ENCODE measurements around the gene AKAP9.
"Not testable (repeated sequence)": the region's sequence is repeated elsewhere in the genome, so short reads cannot be mapped to it uniquely, and the experiment has no call there.

The AKAP9 gene

GRCh38 chr7:92025260-92025659, 84.6 kb downstream of the AKAP9 start:
- DNase-seq, result no peak

- DNase-seq, result not testable (repeated sequence)
These were observed 86.0 kb downstream of the AKAP9 start for GRCh38 chr7:92026635-92027034.

DNA sequence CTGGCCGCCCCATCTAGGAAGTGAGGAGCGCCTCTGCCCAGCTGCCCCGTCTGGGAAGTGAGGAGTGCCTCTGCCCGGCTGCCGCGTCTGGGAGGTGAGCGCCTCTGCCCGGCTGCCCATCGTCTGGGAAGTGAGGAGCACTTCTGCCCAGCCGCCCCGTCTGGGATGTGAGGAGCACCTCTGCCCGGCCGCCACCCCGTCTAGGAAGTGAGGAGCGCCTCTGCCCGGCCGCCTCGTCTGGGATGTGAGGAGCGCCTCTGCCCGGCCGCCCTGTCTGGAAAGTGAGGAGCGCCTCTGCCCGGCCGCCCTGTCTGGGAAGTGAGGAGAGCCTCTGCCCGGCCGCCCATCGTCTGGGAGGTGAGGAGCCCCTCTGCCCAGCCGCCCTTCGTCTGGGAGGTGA, 86.5 kb downstream of the AKAP9 start:
- not testable (repeated sequence) for DNase-seq

DNA sequence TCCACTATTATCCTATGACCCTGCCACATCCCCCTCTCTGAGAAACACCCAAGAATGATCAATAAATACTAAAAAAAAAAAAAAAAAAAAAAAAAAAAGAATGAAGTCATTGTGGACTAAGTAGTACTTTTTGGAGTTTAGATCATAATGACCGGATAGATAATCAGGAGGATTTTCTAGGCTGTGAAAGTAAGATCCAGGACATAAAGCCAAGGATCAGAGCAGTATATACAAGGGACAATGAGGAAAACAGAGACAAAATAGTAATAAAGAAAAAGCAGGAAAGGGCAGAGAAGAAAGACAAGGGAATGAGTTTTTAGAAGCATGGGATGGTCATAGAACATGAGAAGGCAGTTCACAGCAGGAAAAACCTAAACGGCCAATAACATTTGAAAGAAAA, 87.6 kb downstream of the AKAP9 start:
- no peak for DNase-seq

GRCh38 chr7:92028686-92029085, 88.0 kb downstream of the AKAP9 start:
- DNase-seq, result no peak

GRCh38 chr7:92034116-92034515, 93.5 kb downstream of the AKAP9 start:
- no peak for DNase-seq

DNA sequence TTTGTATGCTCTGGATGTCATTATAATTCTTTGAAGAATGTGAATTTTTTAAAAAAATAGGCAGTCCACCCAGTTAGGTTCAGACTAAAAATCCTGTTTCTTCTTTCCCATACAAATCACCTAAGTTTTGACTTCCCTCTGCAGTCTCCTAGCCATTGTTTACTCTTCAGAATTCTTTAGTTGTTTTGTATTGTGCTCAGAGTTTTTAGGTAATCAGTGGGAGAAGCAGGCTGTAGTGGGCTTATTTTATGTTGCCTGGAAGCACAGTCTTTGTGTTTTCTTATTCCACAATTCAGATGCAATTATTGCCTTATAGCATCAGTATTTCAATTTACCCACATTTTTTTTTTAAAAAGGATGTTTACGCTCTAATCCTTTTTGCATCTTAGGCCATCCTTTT, 94.9 kb downstream of the AKAP9 start:
- DNase-seq, result no peak

DNA sequence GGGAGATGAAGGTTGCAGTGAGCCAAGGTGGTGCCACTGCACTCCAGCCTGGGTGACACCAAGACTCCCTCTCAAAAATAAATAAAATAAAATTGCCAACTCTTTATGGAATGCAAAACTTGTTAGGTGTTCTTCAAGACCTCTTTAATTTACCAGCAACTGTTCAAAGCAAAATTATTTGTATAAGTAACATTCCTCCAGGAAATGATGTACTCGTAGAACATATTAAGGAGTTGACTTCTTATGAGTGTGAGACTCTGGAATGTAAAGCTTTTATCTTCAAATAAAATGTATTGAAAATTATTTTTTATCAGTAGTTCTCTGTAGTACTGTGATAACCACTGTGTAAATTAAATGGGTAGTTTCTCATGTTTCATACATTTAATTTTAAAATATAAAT, 99.2 kb downstream of the AKAP9 start:
- DNase-seq, result no peak

- no peak for DNase-seq
These were observed 101.5 kb downstream of the AKAP9 start for GRCh38 chr7:92042056-92042737.

DNA sequence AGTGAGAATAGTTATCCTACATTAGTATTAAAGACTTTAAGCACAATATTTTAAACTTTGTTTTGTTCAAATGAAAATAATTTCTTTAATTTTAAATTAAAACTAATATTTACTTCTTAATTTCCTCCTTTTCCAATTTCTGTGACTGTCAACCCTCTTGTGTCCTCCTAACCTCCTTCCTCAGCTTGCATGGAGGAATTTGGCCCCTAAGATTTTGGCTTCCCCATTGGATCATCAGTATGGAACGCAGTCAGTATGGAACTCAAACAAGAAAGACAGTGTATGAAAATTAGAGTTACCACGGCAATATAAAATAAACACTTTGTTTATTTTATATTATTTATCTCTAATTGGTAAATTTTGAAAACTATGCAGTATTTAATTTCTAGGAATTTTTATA, 102.4 kb downstream of the AKAP9 start:
- DNase-seq, result no peak

DNA sequence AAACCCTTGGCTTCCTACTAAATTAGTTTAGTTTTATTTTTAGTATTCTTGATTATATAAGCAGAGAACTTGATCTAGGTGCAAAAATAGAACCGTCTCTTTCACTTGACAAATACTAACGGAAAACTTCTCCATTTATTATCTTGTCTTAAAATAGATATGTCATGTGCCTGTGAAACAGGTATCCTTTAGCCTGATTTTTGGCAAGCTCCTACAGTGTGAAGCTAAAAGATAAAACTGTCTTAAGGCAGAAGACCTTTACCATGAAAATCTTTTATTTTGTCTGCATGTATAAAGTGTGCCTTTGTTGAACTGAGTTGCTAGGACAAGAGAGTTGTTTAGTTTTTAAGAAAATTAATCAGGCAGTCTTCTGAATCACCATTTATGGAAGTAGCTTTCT, 103.0 kb downstream of the AKAP9 start:
- DNase-seq, result no peak

- DNase-seq, result no peak
These were observed 103.5 kb downstream of the AKAP9 start for GRCh38 chr7:92044148-92044547.

GRCh38 chr7:92044940-92045339, 104.3 kb downstream of the AKAP9 start:
- no peak for DNase-seq

DNA sequence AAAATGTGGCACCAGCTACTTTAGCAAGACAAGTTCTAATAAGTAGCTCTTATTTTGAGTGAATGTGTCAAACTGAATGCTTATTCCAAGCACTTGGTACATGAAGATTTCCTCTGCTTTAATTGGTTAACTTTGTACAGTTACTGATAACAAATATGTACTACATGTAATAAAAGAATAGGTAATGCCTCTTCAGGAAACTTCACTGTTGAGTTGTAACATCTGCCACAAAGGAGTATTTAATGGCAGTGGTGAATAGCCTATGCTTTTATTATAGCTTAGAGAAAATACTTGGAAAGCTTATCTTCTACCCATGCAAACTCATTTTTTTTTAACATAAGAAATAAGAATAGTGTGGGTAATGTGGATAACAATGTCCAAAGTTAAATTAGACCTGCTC, 111.0 kb downstream of the AKAP9 start:
- no peak for DNase-seq

GRCh38 chr7:92052159-92052558, 111.5 kb downstream of the AKAP9 start:
- no peak for DNase-seq

- no peak for DNase-seq
These were observed 112.0 kb downstream of the AKAP9 start for GRCh38 chr7:92052684-92053083.

DNA sequence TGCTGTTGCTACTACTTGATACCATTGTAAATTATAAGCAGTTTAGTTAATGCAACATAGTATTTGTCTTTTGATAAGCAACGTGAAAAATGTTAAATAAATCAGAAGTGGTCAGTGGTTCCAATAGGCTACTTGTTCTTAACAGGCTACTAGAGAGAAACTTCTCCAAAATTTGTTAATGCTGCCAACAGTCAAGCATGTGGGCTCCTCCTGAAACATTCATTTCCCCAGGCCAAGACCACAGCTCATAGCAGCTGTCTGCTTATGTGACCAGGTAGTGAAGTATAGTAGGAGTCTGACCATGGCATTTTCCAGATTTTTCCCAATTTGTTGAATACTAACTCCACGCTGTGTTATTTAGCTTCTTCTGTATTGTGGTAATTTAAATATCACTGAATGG, 112.7 kb downstream of the AKAP9 start:
- DNase-seq, result no peak

DNA sequence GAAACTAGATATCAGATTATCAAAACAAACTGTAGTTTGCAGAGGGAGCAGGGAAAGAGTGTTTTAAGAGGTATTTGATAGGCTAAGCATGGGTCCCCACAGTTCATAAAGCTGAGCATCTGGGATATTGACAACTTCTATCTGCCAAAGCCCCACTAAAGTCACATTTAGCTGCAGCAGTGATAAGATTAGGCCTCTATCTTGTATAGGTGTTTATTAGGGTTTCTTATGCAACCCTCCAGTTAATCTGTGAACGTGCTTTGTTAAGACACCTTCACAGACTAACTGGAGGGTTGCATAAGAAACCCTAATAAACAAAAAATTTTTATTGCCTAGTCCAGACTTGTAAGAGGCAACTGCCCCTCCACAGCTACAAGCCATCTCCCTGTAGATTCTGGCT, 115.6 kb downstream of the AKAP9 start:
- no peak for DNase-seq

- no peak for DNase-seq
These were observed 116.7 kb downstream of the AKAP9 start for GRCh38 chr7:92057375-92057774.

DNA sequence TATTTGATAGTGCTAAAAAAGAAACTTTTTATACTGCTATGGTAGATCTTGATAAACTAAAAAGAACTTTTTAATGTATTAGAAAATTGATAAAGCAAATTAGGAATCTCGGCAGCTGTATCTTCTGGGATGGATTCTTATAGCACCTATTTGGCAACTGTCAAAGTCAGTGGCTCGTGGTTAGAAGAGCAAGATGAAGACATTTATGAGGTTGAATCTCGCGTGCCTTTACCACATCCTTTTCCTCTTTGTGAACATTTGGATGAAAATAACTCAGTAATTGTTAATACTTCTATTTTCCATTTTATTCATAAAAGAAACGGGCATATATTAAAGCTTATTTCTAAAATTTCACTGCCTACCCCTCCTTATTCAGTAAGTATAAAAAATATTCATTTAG, 117.4 kb downstream of the AKAP9 start:
- peak; percentile 17 for DNase-seq

DNA sequence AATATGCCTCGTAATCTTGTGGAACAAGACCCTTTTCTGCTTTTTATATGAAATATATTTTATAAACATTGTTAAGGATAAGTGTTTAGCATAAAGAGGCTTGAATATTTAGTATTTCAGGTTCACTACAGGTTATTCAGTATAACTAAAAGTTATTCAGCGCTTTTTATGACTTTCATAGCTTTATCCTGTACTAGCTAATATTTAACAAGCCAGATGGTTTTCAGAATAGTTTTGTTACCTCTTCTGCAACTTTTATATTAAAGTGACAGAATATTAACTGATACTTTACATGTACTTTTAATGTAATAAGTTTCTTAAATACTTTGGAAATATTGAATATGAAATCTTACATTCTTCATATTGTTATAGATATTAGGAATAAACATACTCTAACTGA, 118.2 kb downstream of the AKAP9 start:
- no peak for DNase-seq

DNA sequence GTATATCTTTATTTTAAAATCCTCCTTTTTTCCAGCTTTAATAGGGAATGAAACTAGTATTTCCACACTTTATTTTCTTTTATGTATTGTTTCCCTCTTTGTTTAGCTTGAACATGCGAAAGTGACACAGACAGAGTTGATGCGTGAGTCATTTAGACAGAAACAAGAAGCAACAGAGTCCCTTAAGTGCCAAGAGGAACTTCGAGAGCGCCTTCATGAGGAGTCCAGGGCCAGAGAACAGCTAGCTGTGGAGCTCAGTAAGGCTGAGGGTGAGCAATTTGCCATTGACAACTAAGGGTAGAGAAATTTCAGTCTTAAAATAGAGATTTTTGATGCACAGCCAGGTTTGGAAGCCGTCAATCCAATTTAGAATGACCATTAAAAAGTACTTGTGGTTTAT, 120.5 kb downstream of the AKAP9 start:
- no peak for DNase-seq

GRCh38 chr7:92064438-92065029, 123.9 kb downstream of the AKAP9 start:
- DNase-seq, result no peak

GRCh38 chr7:92071032-92071431, 130.4 kb downstream of the AKAP9 start:
- DNase-seq, result no peak

GRCh38 chr7:92072121-92072520, 131.5 kb downstream of the AKAP9 start:
- no peak for DNase-seq
